Dedifferentiated amniotic fluid mesenchymal stem cell (primary cell): ENCODE results near the gene DEK.
"Not testable (repeated sequence)": the region's sequence is repeated elsewhere in the genome, so short reads cannot be mapped to it uniquely, and the experiment has no call there.

Experiments used
- DNase-seq: peaks from one replicate; pipeline ENCODE4 v3.0.0-alpha.2; 2016; ENCODE audit errors: extremely low spot score

DEK gene

GRCh38 chr6:18204691-18205090 lies 59.6 kb downstream of the DEK start:
- DNase-seq = no peak

- no peak for DNase-seq
Measured at GRCh38 chr6:18203786-18204185, 60.5 kb downstream of the DEK start.

GRCh38 chr6:18192026-18192425 lies 72.3 kb downstream of the DEK start:
- no peak for DNase-seq

GRCh38 chr6:18189196-18189595 lies 75.1 kb downstream of the DEK start:
- no peak for DNase-seq

GRCh38 chr6:18187701-18188100 lies 76.6 kb downstream of the DEK start:
- DNase-seq = no peak

- DNase-seq = no peak
Measured at GRCh38 chr6:18186540-18187250, 77.6 kb downstream of the DEK start.

- DNase-seq = no peak
Measured at GRCh38 chr6:18186033-18186432, 78.3 kb downstream of the DEK start.

- no peak for DNase-seq
Measured at GRCh38 chr6:18185624-18186023, 78.7 kb downstream of the DEK start.

GRCh38 chr6:18183766-18184165 lies 80.6 kb downstream of the DEK start:
- DNase-seq = no peak

GRCh38 chr6:18182568-18182967 lies 81.8 kb downstream of the DEK start:
- DNase-seq = no peak

- DNase-seq = no peak
Measured at GRCh38 chr6:18179770-18180356, 84.5 kb downstream of the DEK start.

GRCh38 chr6:18178960-18179615 lies 85.2 kb downstream of the DEK start:
- DNase-seq = no peak

GRCh38 chr6:18177286-18177965 lies 86.9 kb downstream of the DEK start:
- no peak for DNase-seq

- DNase-seq = not testable (repeated sequence)
Measured at GRCh38 chr6:18176198-18176597, 88.1 kb downstream of the DEK start.
